Activated CD4-positive, alpha-beta memory T cell treated with anti-CD3 and anti-CD28 coated beads for 36 hours (primary cell): ENCODE data around the gene SSBP4. TPM values are rescaled to one million over a fixed set of nuclear protein-coding genes. Genes with fewer than 3 reads are reported as not detected.

Experiments used
- CTCF ChIA-PET: fragments of 350-600 bp; sonication (Branson Sonifier 250); formaldehyde crosslinking; loops from one replicate; lab custom pipeline; 2021; ENCODE audit warnings: antibody characterized with exemption, inconsistent platforms; lab: Charles Lee
- POLR2A ChIA-PET: fragments of 350-600 bp; sonication (Branson Sonifier 250); formaldehyde crosslinking; loops from one replicate; lab custom pipeline; 2021; ENCODE audit warnings: antibody characterized with exemption; lab: Charles Lee
- DNase-seq: peaks from one replicate; pipeline ENCODE4 v3.0.0-alpha.2; 2020
- H3K27ac Mint-ChIP-seq: one replicate; pipeline ENCODE4 v1.8.0; 2021; ENCODE audit warnings: mixed read lengths
- H3K27me3 Mint-ChIP-seq: one replicate; pipeline ENCODE4 v1.8.0; 2021; ENCODE audit warnings: mixed read lengths
- H3K36me3 Mint-ChIP-seq: one replicate; pipeline ENCODE4 v1.8.0; 2021; ENCODE audit warnings: mixed read lengths
- H3K4me1 Mint-ChIP-seq: one replicate; pipeline ENCODE4 v1.8.0; 2021; ENCODE audit warnings: low read depth, mixed read lengths
- H3K4me3 Mint-ChIP-seq: one replicate; pipeline ENCODE4 v1.8.0; 2021; ENCODE audit warnings: mild to moderate bottlenecking, mixed read lengths
- H3K9me3 Mint-ChIP-seq: one replicate; pipeline ENCODE4 v1.8.0; 2021; ENCODE audit warnings: mixed read lengths
- intact Hi-C: fragments of 100-400 bp; cut with micrococcal nuclease; formaldehyde crosslinking; loops from one replicate; pipeline ENCODE4 v1.15.1; 2023
- total RNA-seq, 2 experiments: library from RNA; stranded (reverse); gene quantifications; one replicate each; pipeline ENCODE4 v1.2.3, GENCODE V29; 2021

SSBP4 gene
- total RNA-seq, 2 experiments from 2014 or later, result 97.9 to 102 TPM

DNA sequence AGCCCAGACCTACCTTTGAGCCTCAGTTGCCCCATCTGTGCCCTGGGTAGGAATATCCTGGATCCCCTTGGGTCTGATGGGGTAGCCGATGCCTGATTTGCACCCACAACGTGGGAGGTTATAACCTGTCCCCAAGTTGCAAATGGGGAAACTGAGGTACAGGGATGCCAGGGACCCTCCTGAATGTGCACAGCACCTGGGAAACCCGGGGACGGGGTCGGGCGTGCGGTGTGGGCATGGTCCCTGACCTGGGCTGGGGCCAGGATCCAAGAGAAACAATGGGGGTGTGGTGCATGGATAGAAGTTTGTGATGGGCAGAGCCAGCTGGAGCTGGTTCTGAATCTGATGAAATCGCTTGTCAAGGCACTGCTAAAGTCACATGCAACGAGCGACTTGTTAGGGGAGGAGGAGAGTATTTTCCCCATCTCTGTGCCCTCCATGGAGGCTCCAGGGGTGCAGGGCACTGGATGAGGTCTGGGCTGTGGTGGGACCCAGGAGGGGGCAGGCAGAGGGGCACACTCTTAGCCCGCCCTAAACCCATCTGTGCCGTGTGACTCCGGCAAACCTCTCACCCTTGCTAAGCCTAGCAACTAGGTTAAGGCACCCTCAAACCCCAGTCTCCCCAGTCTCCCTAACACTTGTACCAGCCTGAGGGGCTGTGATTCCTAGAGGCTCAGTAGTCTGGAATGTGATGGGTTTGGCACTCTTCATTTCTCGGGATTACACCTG lies 32.5 kb upstream of the SSBP4 start:
- Mint-ChIP-seq H3K27me3 (peaks cover 32% of the 10 kb centered on the region), H3K36me3 (no peaks in the 10 kb centered on the region), H3K9me3 (no peaks in the 10 kb centered on the region), H3K4me1 (peaks cover 4% of the 10 kb centered on the region), H3K4me3 (no peak overlapping the region), H3K27ac (no peak overlapping the region)
- intact Hi-C loops, result no loop called here
- POLR2A ChIA-PET, result no interaction called here
- CTCF ChIA-PET, result interaction anchor here (0.7 to 4.4 kb wide), 5 partner anchors 25 to 147 kb away, joined by 3 to 53 read pairs (median 12); partner anchors contain the start of gene SSBP4
- DNase-seq, result no peak

- intact Hi-C loops, result loop anchor here (1.0 kb wide), 1 partner anchor 22 kb away; no protein-coding TSS in a partner anchor
- H3K27me3 Mint-ChIP-seq, result peaks cover 31% of the 10 kb centered on the region
- peak; percentile 88 for DNase-seq
- ChIA-PET POLR2A (interaction anchor here (0.9 to 1.0 kb wide), 2 partner anchors 31 to 107 kb away, joined by 3 read pairs; partner anchors contain the start of genes JUND and SSBP4), CTCF (interaction anchor here (0.6 to 4.4 kb wide), 47 partner anchors 8 to 1936 kb away, joined by 3 to 85 read pairs (median 4); partner anchors contain the start of genes IQCN, JUND, KXD1 and LRRC25)
- H3K27ac Mint-ChIP-seq, result no peak overlapping the region
- H3K36me3 Mint-ChIP-seq, result no peaks in the 10 kb centered on the region
- no peaks in the 10 kb centered on the region for H3K9me3 Mint-ChIP-seq
- H3K4me3 Mint-ChIP-seq, result peak overlapping the region; percentile 64
- peaks cover 4% of the 10 kb centered on the region for H3K4me1 Mint-ChIP-seq
Measured at GRCh38 chr19:18388100-18388959, 30.9 kb upstream of the SSBP4 start.

- Mint-ChIP-seq H3K36me3 (no peaks in the 10 kb centered on the region), H3K4me3 (no peak overlapping the region), H3K27ac (no peak overlapping the region), H3K9me3 (no peaks in the 10 kb centered on the region), H3K4me1 (peaks cover 4% of the 10 kb centered on the region), H3K27me3 (peaks cover 31% of the 10 kb centered on the region)
- ChIA-PET CTCF (interaction anchor here (0.6 to 4.4 kb wide), 31 partner anchors 8 to 238 kb away, joined by 3 to 85 read pairs (median 6); partner anchors contain the start of genes IQCN, KXD1, LRRC25 and PDE4C), POLR2A (interaction anchor here (1.0 kb wide), 1 partner anchor 30 kb away, joined by 3 read pairs; the partner anchor contains the start of gene SSBP4)
- no peak for DNase-seq
- intact Hi-C loops, result loop anchor here (1.0 kb wide), 1 partner anchor 21 kb away; no protein-coding TSS in a partner anchor
Measured at GRCh38 chr19:18388960-18389725, 30.1 kb upstream of the SSBP4 start.

DNA sequence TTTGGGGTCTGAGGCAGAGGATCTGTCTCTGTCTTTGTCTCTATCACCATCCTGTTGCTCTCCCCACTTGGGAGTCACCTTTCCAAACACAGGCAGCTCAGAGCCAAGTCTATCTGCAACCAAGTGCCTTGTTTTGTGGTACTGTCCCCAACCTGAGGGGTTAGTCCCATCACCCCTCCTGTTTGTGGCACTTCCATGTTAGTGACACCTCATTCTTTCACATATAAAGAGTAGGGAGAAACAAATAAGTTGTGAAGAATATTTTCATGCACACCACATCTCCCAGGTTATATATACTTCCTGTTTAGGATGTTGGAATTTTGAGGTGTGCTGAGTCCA lies 29.5 kb upstream of the SSBP4 start:
- Mint-ChIP-seq H3K9me3 (no peaks in the 10 kb centered on the region), H3K4me3 (no peak overlapping the region), H3K4me1 (peaks cover 4% of the 10 kb centered on the region), H3K36me3 (no peaks in the 10 kb centered on the region), H3K27me3 (peaks cover 30% of the 10 kb centered on the region), H3K27ac (no peak overlapping the region)
- CTCF ChIA-PET, result interaction anchor here (1.1 to 4.4 kb wide), 9 partner anchors 10 to 184 kb away, joined by 3 to 85 read pairs (median 19); partner anchors contain the start of gene SSBP4
- intact Hi-C loops, result no loop called here
- POLR2A ChIA-PET, result interaction anchor here (1.0 kb wide), 1 partner anchor 30 kb away, joined by 3 read pairs; the partner anchor contains the start of gene SSBP4
- no peak for DNase-seq

DNA sequence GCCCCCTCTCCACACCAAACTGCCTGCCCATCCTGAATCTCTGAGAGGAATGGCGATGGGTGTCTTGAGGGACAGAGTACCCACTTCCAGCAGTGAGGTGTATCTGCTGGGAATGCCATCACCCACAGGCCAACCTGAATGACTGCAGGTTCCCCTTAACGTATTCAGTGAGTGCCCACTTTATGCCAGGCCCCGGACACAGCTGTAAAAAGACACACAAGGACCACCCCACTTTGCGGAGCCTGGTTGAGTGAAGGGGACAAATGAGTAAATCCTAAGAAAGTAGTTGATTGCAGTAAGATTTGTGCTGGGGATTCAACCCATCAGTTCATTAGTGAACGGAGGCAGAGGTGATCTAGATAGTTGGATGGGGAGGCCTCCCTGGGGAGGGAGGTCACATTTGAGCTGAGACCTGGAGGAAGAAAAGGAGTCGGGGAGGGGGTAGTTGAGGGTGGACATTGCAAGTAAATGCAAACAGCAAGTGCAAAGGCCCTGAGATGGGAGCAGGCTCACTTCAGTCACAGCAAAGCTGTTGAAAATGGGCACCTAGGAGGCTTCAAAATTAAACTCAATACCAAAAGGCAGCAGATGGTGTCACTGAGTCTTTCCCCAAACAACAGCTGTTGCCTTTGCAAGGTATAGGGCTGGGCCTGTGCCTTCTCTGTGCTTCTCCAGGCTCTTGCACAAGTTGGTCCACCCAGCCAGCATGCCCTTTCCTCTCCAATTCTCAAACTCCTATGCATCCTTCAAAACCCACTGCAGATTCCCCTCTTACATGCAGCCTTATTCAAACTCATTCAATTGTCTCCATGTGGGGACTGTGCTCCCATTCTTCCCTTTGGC lies 28.9 kb upstream of the SSBP4 start:
- no peak overlapping the region for H3K4me3 Mint-ChIP-seq

DNA sequence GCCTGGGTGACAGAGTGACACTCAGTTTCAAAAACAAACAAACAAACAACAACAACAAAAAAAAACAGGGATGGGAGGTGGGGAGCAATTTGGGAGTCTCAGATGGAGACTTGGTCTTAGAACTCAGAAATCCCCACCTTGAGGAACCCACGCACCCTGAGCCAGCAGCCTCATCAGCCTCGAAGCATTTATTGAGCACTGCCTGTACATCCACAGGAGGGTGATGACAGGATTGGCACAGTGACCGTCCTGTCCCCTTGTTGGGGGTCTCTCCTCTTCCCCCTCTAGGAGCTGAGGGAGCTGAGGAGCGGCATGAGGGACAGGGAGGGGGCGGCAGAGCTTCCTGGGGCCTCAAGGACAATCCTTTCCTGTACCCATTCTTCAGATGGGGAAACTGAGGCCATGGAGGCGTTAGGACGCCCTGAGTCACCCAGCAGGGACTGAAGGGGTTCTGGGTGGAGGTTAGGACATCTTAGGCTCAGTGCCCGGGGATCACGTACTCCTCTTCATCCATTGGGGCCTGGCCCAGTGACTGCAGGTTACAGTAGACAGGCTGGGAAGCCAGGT lies 27.6 kb upstream of the SSBP4 start:
- Mint-ChIP-seq H3K27me3 (peaks cover 23% of the 10 kb centered on the region), H3K4me3 (no peak overlapping the region), H3K4me1 (peaks cover 4% of the 10 kb centered on the region), H3K36me3 (no peaks in the 10 kb centered on the region), H3K27ac (no peak overlapping the region), H3K9me3 (no peaks in the 10 kb centered on the region)
- CTCF ChIA-PET, result interaction anchor here (1.2 to 4.4 kb wide), 4 partner anchors 20 to 112 kb away, joined by 3 to 85 read pairs (median 20); no protein-coding TSS in a partner anchor
- POLR2A ChIA-PET, result no interaction called here
- intact Hi-C loops, result no loop called here
- no peak for DNase-seq

More for the DNA sequence above, 28.9 kb upstream of the SSBP4 start:
- no peak overlapping the region for H3K27ac Mint-ChIP-seq
- no peaks in the 10 kb centered on the region for H3K9me3 Mint-ChIP-seq
- no peak for DNase-seq
- ChIA-PET CTCF (interaction anchor here (1.0 to 4.4 kb wide), 8 partner anchors 22 to 222 kb away, joined by 3 to 85 read pairs (median 6); partner anchors contain the start of gene SSBP4), POLR2A (no interaction called here)
- H3K27me3 Mint-ChIP-seq, result peaks cover 29% of the 10 kb centered on the region
- no peaks in the 10 kb centered on the region for H3K36me3 Mint-ChIP-seq
- intact Hi-C loops, result no loop called here
- peaks cover 4% of the 10 kb centered on the region for H3K4me1 Mint-ChIP-seq

DNA sequence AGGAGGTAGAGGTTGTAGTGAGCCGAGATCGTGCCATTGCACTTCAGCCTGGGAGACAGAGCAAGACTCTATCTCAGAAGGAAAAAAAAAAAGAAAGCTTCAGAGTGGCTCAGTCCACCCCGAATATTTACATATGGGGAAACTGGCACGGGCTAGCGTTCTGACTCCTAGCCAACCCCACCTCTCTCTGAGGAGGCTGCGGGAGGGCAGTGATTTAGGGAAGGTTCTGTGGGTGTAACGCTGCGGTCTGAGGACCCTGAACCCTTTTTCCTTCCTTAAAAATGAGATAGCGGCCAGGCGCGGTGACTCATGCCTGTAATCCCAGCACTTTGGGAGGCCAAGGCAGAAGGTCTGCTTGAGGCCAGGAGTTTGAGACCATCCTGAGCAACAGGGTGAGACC lies 26.8 kb upstream of the SSBP4 start:
- intact Hi-C loops, result no loop called here
- ChIA-PET CTCF (interaction anchor here (1.6 kb wide), 1 partner anchor 113 kb away, joined by 3 read pairs; no protein-coding TSS in a partner anchor), POLR2A (no interaction called here)
- H3K4me1 Mint-ChIP-seq, result peaks cover 4% of the 10 kb centered on the region
- H3K36me3 Mint-ChIP-seq, result no peaks in the 10 kb centered on the region
- peaks cover 25% of the 10 kb centered on the region for H3K27me3 Mint-ChIP-seq
- H3K9me3 Mint-ChIP-seq, result no peaks in the 10 kb centered on the region
- no peak overlapping the region for H3K4me3 Mint-ChIP-seq
- H3K27ac Mint-ChIP-seq, result no peak overlapping the region
- DNase-seq, result no peak

- Mint-ChIP-seq H3K27ac (no peak overlapping the region), H3K27me3 (peaks cover 25% of the 10 kb centered on the region), H3K36me3 (no peaks in the 10 kb centered on the region), H3K4me3 (no peak overlapping the region), H3K4me1 (peaks cover 2% of the 10 kb centered on the region), H3K9me3 (no peaks in the 10 kb centered on the region)
- intact Hi-C loops, result no loop called here
- no peak for DNase-seq
- POLR2A ChIA-PET, result no interaction called here
- CTCF ChIA-PET, result interaction anchor here (1.2 to 1.6 kb wide), 2 partner anchors 113 to 185 kb away, joined by 3 to 4 read pairs; no protein-coding TSS in a partner anchor
Measured at GRCh38 chr19:18392926-18393325, 26.3 kb upstream of the SSBP4 start.

DNA sequence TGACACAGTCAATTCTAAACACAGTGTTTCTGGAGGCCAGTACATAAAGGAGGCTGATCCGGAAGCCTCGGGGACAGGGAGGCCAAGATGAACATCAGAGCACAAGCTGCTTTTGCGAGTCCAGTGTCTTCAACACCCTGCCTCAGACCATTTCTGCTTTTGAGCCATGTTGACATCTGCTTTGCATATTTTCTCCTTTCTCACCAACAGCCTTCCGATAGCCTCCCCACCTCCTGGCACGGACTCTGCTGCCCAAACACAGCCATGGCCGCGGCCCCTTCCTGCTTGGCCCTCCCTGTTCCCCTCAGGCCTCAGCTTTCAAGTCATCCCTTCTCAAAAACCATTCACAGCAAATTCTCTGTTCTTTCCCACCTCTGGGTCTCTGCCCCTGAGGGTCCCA lies 25.4 kb upstream of the SSBP4 start:
- Mint-ChIP-seq H3K36me3 (no peaks in the 10 kb centered on the region), H3K4me3 (no peak overlapping the region), H3K9me3 (no peaks in the 10 kb centered on the region), H3K4me1 (no peaks in the 10 kb centered on the region), H3K27ac (no peak overlapping the region), H3K27me3 (peaks cover 26% of the 10 kb centered on the region)
- no peak for DNase-seq
- intact Hi-C loops, result no loop called here
- CTCF ChIA-PET, result interaction anchor here (1.2 kb wide), 1 partner anchor 186 kb away, joined by 4 read pairs; no protein-coding TSS in a partner anchor
- POLR2A ChIA-PET, result no interaction called here

- Mint-ChIP-seq H3K27me3 (peaks cover 26% of the 10 kb centered on the region), H3K9me3 (no peaks in the 10 kb centered on the region), H3K4me3 (no peak overlapping the region), H3K4me1 (no peaks in the 10 kb centered on the region), H3K27ac (no peak overlapping the region), H3K36me3 (no peaks in the 10 kb centered on the region)
- no peak for DNase-seq
- ChIA-PET CTCF (interaction anchor here (1.2 to 3.0 kb wide), 2 partner anchors 8 to 15 kb away, joined by 4 to 21 read pairs; no protein-coding TSS in a partner anchor), POLR2A (no interaction called here)
- intact Hi-C loops, result no loop called here
Measured at GRCh38 chr19:18396471-18397241, 22.5 kb upstream of the SSBP4 start.
